Amniotic epithelial cell (primary cell): ENCODE measurements around the gene ZBTB20.

Experiments used
- DNase-seq: peaks from one replicate; pipeline ENCODE4 v3.0.0-alpha.2; 2010; ENCODE audit warnings: low read depth

The ZBTB20 gene

GRCh38 chr3:114405202-114405990 lies 741.7 kb downstream of the ZBTB20 start:
- no peak for DNase-seq

- DNase-seq, result no peak
These were observed 742.5 kb downstream of the ZBTB20 start for GRCh38 chr3:114404590-114404989.

DNA sequence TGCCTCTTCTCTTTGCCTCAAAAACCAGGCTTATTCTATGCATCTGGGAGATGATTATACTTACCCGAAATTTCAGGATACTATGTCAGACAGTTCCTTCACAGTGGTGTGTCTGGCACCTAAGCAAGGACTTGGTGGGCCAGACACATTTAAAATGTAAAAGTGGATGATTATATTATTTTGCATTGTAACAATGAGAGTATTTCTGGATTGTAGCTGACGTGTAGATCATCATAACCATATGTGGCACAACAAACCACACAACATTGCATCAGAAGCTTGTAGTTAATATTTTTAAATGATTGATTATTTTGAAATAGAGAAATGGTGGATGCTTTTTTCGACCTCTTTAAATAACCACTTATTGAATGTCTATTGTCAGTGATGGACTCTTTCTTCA lies 744.2 kb downstream of the ZBTB20 start:
- no peak for DNase-seq

GRCh38 chr3:114401346-114401745 lies 745.7 kb downstream of the ZBTB20 start:
- no peak for DNase-seq

DNA sequence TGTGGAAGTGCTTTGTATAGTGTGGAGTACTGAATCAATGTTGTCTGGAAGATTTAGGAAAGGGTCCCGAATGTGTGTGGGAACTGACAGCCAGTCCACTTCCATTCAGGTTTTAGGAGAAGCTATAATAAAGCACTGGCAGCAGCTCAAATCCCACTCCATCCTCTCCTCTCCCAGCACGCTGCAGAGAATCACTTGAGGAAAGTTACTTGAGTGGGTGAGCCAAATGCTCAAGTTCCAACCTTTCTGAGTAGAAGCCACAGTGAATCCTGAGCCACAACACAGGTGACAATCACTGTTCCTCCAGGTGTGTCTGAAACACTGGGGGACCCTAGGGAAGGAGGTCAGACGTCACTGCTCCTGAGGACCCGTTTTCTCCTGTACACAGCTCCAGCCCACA lies 746.7 kb downstream of the ZBTB20 start:
- no peak for DNase-seq

DNA sequence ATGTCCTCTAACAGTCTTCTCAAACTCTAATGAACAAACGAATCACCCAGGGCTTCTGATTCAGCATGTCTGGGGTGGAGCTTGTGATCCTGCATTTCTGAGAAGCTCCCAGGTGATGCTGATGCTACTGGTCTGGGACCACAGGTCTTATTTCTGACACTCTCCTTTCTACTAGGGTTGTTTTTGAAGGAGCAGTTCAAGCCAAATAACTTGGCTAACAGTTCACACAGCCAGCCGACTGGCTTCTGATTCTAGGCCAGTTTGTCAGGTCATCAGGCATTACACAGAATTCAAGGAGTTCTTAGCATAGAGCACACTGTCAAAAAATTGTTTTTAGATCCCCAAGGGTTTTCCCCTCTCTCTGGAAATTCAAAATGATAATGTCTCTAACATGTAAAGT lies 752.5 kb downstream of the ZBTB20 start:
- DNase-seq, result no peak

DNA sequence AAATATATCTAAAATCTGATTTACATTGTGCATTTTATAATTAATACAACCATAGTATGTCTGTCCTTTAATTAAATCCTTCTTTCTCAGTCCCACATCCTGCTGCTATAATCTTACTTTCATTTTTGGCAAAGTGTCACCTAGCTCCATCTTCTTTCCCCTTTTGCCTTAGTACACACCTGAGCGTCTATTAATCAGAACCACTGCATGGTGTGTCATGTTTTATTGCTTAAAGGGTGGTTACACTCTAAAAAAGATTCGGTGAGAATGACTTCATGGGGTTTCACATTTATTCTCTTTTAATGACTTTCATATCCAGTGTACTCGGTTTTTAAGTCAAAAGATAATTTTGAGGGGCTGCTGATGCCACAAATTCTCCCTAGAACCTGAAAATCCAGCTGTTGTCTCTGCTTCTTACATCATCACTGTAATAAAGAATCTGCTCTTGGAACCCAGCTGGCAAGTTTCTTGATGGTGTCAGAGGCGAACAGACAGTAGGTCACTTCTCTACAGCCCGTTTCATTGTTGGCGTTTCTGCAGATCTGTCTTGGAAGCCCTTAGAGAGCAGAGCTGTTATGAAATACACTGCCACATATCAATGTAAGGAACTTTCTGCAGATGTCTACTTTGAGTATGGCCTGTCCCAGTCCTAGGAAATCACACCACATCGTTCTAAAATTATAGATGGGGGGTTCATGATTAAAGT lies 753.6 kb downstream of the ZBTB20 start:
- no peak for DNase-seq

DNA sequence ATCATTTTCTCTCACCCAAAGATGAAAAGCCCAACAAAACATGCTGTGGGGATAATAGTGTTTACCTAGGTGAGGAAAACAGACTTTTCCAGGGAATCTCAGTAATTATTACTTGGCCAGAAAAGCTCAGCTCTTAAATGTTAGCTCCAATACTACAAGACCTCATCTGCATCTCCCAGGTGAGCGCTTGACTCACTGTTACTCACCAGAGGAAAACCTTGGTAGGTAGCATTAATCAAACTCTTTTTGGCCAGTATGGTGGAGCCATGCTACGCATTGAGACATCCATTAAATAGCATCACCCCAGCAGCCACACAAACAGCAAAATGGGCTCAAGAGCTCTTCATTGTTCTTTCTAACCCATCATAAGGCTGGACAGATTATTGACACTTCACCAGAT lies 754.3 kb downstream of the ZBTB20 start:
- no peak for DNase-seq

GRCh38 chr3:114389156-114389555 lies 757.9 kb downstream of the ZBTB20 start:
- no peak for DNase-seq

- DNase-seq, result no peak
These were observed 762.6 kb downstream of the ZBTB20 start for GRCh38 chr3:114384558-114384903.

DNA sequence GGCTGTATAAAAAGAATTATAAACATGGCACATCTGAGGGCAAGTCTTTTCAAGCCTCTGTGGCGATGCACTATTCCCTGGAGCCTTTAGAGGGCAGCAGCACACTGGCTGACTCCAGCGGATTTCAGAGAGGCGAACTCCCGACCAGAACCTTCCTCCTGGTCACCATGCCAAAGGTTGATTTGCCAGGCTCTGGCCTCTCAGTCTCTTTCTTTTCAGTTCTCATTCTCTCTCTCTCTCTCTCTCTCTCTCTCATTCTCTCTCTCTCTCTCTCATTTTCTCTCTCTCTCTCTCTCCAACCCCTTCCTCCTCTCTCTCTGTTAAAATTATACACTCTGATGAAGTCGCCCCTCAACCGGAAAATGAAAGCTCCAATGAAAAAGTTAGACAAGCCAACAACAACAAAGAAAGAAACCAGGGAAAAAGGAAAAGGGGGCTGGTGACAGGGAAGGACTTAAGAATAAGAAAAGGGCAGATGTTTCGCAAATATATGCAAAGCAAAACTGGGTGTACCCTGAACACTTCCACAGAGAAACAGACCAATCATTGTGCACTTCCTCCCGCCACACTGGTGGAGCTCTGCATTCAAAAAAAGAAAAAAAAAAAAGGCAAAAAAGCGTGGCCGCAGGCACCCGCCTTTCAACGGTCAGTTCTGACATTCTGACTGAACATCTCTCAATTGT lies 763.1 kb downstream of the ZBTB20 start:
- peak; percentile 73 for DNase-seq

DNA sequence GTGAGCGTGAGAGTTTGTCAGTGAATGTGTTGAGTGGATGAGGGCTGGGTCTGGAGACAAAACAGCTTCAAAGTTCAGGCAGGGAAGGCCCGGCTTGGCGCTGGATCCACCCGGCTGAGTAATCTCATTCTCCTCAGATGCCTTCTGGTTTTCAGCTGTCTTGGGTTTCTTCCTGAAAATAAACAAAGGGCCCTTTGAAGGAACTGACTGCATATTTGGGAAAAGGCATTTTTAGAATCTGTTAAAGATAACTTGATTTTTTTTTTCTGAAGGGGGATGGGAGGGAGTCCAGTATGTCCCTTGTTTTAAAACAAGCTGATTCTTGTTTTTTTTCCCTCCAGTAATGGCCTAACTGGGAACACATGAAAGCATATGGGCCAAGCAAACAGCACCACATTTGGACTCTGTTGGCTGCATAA lies 766.8 kb downstream of the ZBTB20 start:
- DNase-seq, result peak; percentile 79

DNA sequence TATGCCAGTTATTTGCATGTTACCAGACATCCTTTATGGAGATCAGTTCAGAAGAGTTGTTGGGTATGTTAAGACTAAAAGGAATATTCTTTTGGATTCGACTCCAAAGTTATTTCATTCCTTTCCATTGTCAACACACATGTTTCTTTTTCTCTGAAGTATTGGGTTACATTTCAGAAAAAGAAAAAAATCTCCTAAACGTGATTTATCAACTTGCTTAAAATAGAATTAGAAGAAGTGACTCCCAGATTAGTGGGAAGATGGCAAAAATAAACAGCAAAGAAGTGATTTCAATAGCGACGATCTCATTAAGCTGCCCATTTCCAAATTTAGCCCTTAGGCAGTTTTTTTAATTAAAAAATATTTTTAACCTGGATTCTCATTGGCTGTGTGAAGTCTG lies 767.8 kb downstream of the ZBTB20 start:
- no peak for DNase-seq

DNA sequence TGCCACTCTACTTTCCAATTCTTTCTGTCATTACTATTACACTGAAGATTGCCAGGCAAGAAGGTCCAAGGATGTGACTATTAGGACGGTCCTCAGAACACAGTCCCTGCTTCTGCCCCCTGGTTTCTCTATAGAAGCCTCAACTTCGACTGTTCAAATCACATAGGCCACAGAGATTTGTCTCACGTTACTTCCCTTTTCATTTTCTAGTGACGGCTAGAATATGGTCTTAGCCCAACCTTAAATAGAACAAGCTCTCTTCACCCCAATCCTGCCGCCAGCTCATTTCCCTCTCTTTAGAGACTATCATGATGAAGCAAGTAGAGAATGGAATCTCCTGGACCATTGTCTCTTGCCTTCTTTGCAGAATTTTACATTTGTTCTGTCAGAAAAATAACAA lies 768.3 kb downstream of the ZBTB20 start:
- DNase-seq, result no peak

- no peak for DNase-seq
These were observed 769.7 kb downstream of the ZBTB20 start for GRCh38 chr3:114377426-114377825.

DNA sequence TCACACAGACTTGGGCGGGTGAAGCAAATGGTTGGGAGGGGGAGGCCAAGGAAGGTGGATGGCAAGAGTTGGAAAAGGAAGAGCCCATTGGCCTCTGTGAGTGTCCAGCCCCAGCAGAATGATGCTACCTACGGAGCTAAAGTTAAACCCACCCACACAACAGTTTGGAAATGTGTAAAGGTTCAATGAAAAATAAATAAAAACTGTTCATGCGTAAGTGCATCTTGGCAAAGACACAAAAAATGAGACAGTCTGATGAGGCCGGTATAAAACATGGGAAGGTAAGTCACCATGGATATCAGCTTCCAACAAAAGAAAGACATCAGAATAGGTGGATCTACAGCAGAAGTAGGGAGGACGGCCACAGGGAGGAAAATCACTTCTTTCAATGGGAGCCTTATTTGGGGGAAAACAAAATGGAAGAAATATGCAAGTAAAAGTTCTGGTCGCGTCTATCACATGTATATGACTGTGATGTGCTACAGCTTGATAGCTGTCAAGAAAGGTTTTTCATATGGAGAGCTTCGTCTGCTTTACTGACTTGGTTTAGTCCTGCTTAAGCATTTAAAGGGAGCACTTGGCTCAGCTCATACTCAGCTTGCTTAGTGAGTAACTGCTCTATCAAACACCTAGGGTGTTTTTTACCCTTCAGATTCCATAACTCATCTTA lies 770.4 kb downstream of the ZBTB20 start:
- no peak for DNase-seq

GRCh38 chr3:114375608-114376421 lies 771.3 kb downstream of the ZBTB20 start:
- DNase-seq, result no peak

- DNase-seq, result no peak
These were observed 772.6 kb downstream of the ZBTB20 start for GRCh38 chr3:114374433-114374990.

DNA sequence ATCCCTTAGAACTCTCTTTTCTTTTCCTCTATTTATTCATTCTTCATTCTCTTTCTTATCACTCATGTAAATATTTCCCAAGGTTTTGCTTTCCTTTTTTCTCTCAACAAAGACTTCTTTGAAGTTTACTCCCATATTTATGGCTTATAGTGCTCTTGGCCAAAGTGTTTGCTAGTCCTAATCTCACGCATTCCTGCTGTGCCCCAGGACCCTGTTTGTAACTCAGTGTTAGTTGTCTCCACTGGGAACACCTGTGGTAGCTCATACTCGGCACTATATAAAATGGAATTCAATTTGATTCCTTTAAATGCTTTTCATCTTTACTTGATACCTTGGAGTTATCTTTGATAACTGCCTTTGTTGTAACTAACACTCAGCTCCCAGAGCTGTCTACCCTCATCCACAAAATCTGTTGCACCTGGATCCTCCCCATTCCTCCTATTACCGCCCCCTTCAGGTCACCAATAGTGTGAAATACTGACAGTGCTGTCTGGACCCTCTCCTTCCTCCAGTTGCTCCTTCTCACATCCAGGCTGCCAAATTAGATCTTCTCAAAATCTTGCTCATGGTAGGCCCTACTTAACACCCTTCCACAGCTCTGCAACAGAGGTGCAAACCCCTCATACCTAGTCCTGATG lies 776.4 kb downstream of the ZBTB20 start:
- no peak for DNase-seq

- DNase-seq, result no peak
These were observed 781.2 kb downstream of the ZBTB20 start for GRCh38 chr3:114365909-114366308.
